GM12801 (cell line): ENCODE measurements around the gene DEPDC7.

Experiments used
- CTCF ChIP-seq: IDR thresholded peaks from one replicate; pipeline ENCODE4 v1.5.1; 2011; ENCODE audit warnings: control low read depth; ENCODE audit not compliant: insufficient read length; ENCODE audit errors: extremely low read depth

Gene DEPDC7

GRCh38 chr11:33065445-33066178 lies 49.9 kb downstream of the DEPDC7 start:
- peak; percentile 51 for TF ChIP-seq CTCF

- TF ChIP-seq CTCF = no peak
Observed at GRCh38 chr11:33067294-33067693, 51.6 kb downstream of the DEPDC7 start.

GRCh38 chr11:33068611-33069340 lies 53.1 kb downstream of the DEPDC7 start:
- TF ChIP-seq CTCF = no peak

GRCh38 chr11:33072465-33072864 lies 56.8 kb downstream of the DEPDC7 start:
- TF ChIP-seq CTCF = no peak
